Lower leg skin (tissue), 3 donors: ENCODE data around the gene NCKAP5.

Experiments
- POLR2A ChIP-seq, 2 donors: fragments of 450-650 bp; IDR thresholded peaks; one replicate each; pipeline ENCODE4 v1.6.1; 2016 to 2017; ENCODE audit warnings: antibody characterized with exemption in 2 of 2, mild to moderate bottlenecking in 1 of 2, moderate library complexity in 1 of 2
- TF ChIP-seq, protein P1 (sequence below), 3 donors: fragments of 450-650 bp; IDR thresholded peaks; one replicate each; pipeline ENCODE4 v1.5.1; 2016; ENCODE audit warnings: antibody characterized with exemption in 3 of 3, mild to moderate bottlenecking in 3 of 3, moderate library complexity in 2 of 3

DNA sequence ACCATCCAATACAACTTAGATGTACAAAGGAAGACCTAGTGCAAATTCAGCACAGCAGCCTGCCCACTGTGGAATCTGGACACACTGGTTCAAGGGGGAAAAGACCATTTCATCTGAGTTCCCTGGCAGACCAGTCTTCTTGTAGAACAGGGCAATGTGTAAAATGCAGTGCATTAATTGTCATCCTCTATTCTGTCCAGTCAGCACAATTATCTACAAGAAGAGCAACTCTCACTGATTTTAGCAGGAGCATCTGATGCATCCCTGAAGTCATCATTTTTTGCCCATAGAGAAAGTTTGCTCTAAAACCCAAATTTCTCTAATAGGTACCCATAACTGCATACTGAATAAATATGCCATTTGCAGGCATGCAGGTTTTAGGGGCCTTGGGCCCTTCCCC lies 816.4 kb downstream of the NCKAP5 start:
- TF ChIP-seq, protein P1, sequence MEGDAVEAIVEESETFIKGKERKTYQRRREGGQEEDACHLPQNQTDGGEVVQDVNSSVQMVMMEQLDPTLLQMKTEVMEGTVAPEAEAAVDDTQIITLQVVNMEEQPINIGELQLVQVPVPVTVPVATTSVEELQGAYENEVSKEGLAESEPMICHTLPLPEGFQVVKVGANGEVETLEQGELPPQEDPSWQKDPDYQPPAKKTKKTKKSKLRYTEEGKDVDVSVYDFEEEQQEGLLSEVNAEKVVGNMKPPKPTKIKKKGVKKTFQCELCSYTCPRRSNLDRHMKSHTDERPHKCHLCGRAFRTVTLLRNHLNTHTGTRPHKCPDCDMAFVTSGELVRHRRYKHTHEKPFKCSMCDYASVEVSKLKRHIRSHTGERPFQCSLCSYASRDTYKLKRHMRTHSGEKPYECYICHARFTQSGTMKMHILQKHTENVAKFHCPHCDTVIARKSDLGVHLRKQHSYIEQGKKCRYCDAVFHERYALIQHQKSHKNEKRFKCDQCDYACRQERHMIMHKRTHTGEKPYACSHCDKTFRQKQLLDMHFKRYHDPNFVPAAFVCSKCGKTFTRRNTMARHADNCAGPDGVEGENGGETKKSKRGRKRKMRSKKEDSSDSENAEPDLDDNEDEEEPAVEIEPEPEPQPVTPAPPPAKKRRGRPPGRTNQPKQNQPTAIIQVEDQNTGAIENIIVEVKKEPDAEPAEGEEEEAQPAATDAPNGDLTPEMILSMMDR (IDR thresholded peaks at IDR 0.05), result no peak
- TF ChIP-seq POLR2A (IDR thresholded peaks at IDR 0.05), result no peak
